Activated CD4-positive, alpha-beta T cell treated with anti-CD3 and anti-CD28 coated beads, Interleukin-2, amount 50 U/mL, for 4 hours (primary cell): Measurements from ENCODE around the gene MS4A2.
"Not testable (repeated sequence)": the region's sequence is repeated elsewhere in the genome, so short reads cannot be mapped to it uniquely, and the experiment has no call there.

Experiments
- DNase-seq, 2 experiments: peaks; one replicate each; pipeline ENCODE4 v3.0.0-alpha.2; 2020

The MS4A2 gene

DNA sequence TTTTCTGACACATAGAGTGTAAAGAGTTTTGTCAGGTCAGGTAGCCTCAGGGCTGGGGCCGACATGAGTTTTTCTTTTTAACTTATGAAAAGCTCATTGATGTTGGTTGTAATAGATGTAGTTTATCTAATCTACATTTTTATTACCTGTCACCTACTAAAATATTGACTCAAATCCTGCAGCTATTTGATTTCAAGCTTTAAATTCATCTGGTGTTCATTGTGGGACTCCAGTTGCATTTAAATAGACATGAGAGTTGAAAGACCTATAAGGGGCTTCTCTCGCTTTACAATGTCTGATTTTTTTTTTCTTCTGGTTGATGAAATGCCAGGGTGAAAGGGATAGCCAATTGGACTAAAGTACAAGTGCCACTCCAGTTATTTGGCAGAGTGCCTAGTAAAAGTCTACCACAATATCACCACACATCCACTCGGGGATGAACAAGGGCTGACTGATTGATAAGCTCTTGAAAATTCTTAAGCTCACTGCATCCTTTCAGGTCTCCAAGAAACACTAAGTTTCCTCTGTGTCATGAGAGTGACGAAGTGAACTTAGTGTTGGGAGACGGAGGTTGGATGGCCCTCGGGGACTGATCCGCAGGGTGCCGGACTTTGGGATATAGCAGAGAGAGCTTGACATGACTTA lies 16.1 kb downstream of the MS4A2 start:
- DNase-seq = not testable (repeated sequence)

GRCh38 chr11:60108631-60109030 lies 20.2 kb downstream of the MS4A2 start:
- not testable (repeated sequence) for DNase-seq

GRCh38 chr11:60111793-60112192 lies 23.3 kb downstream of the MS4A2 start:
- DNase-seq = no peak

DNA sequence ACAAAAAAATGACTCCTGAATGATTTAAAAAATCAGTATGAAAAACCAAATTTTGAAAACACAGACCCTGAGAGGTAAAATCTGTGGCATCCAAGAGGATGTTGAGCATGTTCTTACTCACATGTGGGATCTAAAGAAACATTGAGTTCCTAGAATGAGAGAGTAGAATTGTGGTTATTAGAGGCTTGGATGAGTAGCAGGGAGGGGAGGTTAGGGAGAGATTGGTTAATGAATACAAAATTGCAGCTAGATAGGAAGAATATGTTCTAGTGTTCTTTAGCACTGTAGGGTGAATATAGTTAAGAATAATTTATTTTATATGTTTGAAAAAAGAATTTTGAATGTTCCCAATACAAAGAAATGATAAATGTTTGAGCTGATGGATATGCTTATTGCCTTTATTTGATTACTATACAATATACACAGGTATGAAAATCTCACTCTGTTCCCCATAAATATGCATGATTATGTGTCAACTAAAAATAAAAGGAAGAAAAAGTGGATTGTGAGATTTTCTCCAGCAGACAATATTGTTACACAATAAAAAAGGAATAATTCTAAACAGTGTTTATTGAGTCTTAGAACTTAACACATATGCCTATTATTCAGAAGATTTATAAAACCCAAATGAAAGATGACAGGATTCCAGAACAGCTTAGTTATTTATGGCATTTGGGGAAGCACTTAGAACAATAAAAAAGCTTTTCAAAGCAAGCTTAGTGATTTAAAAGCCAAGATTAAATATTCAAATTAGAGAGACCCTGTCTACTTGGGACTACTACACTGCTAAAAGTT lies 28.7 kb downstream of the MS4A2 start:
- no peak for DNase-seq

- DNase-seq = no peak
Measured at GRCh38 chr11:60118338-60118737, 29.9 kb downstream of the MS4A2 start.

DNA sequence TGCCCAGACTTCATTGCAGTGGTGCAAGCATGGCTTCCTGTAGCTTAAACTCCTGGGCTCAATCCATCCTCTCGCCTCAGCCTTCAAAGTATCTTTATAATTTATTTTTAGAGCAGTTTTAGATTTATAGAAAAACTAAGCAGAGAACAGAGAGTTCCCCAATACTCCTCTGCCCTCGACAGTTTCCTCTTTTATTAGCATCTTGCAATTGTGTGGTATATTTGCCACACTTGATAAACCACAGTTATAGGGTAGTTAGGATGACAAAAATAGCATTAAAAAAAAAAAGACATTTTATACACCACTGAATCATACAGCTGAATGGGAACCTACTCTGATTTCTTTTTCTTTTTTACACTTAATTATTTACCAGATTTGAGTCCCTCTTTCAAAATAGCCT lies 31.2 kb downstream of the MS4A2 start:
- DNase-seq = no peak

DNA sequence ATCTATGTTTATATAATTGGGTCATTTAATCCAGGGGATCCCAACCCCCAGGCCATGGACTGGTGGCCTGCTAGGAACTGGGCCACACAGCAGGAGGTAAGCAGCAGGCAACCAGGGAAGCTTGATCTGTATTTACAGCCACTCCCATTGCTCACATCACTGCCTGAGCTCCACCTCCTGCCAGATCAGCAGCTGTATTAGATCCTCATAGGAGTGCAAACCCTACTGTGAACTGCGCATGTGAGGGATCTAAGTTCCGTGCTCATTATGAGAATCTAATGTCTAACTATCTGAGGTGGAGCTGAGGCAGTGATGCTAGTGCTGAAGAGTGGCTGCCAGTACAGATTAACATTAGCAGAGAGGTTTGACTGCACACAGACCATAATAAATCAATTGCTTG lies 32.8 kb downstream of the MS4A2 start:
- no peak for DNase-seq

- DNase-seq = no peak
Measured at GRCh38 chr11:60122414-60123036, 34.1 kb downstream of the MS4A2 start.

- DNase-seq = no peak
Measured at GRCh38 chr11:60124802-60125432, 36.5 kb downstream of the MS4A2 start.

DNA sequence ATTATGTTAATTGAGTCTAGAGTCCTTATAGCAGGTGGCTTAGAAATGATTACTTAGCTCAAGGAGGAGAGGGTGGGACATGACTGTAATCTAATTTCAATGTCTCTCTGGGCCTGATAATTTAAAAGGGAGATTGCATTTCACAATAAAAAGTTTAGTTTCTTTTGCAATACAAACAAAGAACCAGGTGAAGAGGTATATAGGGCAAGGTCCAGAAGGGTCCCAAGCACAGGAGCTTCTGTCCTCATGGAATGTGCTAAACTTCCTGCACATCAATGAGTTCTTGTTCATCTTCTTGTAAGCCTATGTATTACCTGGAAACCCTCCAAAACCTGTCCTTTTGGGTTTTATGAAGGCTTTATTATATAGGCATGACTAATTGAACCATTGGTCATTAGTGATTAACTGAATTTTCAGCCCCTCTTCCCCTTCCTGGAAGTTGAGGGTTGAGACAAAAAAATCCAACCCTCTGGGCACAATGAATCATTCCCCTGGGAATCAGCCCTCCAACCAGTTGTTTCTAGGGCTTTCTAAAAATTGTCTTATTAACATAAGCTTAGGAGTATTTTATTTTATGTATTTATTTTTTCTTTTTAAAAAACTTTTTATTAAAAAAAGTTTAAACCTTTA lies 37.6 kb downstream of the MS4A2 start:
- DNase-seq = no peak

DNA sequence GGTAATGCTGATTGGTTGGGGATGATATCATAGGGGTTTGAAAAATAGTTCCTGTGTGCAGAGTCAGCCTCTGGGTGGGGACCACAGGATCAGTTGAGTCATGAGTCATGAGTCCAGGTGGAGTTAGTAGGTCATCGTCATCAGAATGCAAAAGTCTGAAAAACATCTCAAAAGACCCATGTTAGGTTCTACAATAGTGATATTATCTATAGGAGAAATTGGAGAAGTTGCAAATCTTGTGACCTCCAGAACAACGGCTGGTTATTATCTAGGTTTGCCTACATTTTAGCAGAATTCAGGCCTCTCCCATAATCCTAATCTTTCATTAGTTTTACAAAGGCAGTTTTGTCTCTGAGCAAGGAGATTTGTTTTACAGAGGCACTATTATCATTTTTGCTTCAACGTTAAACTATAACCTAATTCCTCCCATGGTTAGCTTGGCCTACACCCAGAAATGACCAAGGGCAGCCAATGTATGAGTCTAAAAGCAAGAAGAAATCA lies 38.9 kb downstream of the MS4A2 start:
- DNase-seq = no peak

- DNase-seq = no peak
Measured at GRCh38 chr11:60128376-60128775, 39.9 kb downstream of the MS4A2 start.

DNA sequence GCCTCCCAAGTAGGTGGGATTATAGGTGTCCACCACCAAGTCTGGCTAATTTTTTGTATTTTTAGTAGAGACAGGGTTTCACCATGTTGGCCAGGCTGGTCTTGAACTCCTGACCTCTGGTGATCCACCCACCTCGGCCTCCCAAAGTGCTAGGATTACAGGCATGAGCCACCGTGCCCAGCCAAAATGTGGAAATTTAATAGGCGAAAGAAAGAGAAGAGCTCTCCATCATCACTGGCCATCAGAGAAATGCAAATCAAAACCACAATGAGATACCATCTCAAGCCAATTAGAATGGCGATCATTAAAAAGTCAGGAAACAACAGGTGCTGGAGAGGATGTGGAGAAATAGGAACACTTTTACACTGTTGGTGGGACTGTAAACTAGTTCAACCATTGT lies 40.4 kb downstream of the MS4A2 start:
- not testable (repeated sequence) for DNase-seq

DNA sequence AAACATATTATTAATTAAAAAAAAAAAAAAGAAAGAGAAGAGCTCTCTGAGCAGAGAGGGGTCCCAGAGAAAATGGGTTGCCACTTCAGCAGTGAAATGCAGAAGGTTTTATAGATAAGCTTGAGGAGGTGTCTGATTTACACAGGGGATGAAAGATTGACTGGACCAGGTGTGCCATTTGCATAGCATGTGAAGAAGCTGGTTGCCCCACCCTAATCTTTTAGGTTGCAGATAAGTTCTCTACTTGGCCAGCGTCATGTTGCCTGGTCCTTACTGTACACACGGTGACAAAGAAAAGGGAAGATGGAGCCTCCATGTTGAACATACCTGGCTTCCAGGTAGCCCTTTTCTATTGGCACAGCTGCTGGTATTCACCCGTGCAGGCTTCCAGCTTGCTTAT lies 41.4 kb downstream of the MS4A2 start:
- no peak for DNase-seq

DNA sequence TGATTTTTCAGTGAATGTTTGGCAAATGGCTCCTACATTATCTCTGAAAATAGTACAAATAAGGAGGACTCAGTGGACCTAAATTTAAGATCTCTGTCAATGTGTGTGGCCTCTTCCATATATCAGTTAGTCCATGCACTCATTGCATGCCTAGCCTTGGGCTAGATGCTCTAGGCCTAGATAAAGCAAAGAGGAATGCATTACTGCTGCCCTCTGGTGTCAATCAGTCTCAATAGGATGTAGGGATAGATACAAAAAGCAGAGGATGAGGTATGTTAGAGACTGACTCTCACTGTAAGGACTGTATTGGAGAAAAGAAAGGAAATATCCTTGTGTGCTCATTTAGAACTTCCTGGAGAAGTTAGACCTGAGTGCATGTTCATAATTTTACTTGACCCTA lies 42.0 kb downstream of the MS4A2 start:
- DNase-seq = no peak

GRCh38 chr11:60131912-60132311 lies 43.4 kb downstream of the MS4A2 start:
- DNase-seq = no peak

DNA sequence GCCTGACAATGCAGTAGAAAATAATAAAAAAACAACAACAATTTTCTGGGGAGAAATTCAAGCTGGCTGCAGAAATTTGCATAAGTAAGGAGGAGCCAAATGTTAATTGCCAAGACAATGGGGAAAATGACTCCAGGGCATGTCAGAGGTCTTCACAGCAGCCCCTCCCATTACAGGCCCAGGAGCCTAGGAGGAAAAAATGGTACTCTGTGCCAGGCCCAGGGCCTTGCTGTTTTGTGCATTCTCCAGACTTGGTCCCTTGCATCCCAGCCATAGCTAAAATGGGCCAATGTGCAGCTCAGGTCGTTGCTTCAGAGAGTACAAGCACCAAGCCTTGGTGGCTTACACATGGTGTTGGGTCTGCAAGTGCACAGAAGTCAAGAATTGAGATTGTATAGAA lies 45.5 kb downstream of the MS4A2 start:
- no peak for DNase-seq

GRCh38 chr11:60143768-60144167 lies 55.3 kb downstream of the MS4A2 start:
- no peak for DNase-seq

DNA sequence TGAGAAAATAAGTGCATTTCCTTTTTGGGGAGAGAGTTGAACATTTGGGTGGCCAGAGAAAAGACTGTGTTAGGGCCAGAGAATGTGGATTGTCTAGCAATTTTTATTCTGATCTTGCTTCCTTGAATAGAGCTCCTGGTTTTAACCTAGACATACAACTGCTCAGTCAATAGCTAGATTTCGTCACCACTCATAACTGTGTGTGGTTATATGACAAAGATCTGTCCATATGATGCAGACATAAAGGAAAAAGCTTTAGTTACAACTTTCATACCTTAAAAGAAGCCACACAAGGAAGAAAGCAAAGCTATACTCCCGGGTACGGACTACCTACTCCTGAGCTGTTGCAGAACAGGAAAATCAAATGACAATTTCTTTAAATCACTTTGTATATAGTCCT lies 57.2 kb downstream of the MS4A2 start:
- DNase-seq = no peak
